ENCODE data around the gene COQ6.

DNA sequence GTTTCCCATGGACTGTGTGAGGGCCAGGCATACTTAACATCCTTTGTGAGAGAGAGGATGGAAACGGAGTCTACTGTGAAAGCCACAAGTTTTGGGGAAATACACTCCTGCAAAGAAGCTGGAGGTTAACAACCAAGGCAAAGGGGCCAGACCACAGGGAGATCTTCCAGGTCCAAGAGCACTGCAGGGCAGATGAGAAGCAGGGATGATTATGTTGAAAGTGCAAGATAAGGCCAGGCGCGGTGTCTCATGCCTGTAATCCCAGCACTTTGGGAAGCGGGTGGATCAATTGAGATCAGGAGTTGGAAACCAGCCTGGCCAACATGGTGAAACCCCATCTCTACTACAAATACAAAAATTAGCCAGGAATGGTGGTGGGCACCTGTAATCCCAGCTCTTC, 15.1 kb downstream of the COQ6 start:
- TF ChIP-seq, protein P1, sequence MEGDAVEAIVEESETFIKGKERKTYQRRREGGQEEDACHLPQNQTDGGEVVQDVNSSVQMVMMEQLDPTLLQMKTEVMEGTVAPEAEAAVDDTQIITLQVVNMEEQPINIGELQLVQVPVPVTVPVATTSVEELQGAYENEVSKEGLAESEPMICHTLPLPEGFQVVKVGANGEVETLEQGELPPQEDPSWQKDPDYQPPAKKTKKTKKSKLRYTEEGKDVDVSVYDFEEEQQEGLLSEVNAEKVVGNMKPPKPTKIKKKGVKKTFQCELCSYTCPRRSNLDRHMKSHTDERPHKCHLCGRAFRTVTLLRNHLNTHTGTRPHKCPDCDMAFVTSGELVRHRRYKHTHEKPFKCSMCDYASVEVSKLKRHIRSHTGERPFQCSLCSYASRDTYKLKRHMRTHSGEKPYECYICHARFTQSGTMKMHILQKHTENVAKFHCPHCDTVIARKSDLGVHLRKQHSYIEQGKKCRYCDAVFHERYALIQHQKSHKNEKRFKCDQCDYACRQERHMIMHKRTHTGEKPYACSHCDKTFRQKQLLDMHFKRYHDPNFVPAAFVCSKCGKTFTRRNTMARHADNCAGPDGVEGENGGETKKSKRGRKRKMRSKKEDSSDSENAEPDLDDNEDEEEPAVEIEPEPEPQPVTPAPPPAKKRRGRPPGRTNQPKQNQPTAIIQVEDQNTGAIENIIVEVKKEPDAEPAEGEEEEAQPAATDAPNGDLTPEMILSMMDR (IDR thresholded peaks at IDR 0.05; ENCODE audit: low read depth, low read length), result no peak
- TF ChIP-seq EZH2phosphoT487 (IDR thresholded peaks at IDR 0.05; ENCODE audit: low read depth), result no peak
